Retinal pigment epithelial cell (primary cell): ENCODE results near the gene NUP85.

Source experiments
- DNase-seq: peaks from one replicate; pipeline ENCODE4 v3.0.0-alpha.2; 2010; ENCODE audit warnings: low read depth
- H3K4me3 ChIP-seq: 2 replicates; pipeline ENCODE4 v1.5.1; 2011; ENCODE audit warnings: mild to moderate bottlenecking, low read length, control low read depth, moderate library complexity
- TF ChIP-seq, protein P1 (sequence below): conservative IDR thresholded peaks from 2 replicates; pipeline ENCODE4 v1.5.1; 2011; ENCODE audit warnings: low read depth, low read length, control low read depth, inconsistent platforms

Gene NUP85

DNA sequence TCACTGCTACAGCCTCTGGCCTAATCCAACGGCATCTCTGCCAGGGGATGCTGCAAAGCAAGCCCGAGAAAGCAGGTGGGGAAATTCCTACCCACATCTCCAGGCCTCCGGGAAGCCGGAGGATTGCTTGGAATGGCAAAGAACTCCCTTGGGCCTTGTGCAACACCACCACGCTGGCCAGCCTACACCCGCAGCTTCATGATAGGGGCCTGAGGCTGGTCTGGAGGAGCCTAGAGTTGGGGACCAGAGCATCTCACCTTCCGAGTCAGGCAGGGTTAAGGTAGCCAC lies 35.6 kb downstream of the NUP85 start:
- TF ChIP-seq, protein P1, sequence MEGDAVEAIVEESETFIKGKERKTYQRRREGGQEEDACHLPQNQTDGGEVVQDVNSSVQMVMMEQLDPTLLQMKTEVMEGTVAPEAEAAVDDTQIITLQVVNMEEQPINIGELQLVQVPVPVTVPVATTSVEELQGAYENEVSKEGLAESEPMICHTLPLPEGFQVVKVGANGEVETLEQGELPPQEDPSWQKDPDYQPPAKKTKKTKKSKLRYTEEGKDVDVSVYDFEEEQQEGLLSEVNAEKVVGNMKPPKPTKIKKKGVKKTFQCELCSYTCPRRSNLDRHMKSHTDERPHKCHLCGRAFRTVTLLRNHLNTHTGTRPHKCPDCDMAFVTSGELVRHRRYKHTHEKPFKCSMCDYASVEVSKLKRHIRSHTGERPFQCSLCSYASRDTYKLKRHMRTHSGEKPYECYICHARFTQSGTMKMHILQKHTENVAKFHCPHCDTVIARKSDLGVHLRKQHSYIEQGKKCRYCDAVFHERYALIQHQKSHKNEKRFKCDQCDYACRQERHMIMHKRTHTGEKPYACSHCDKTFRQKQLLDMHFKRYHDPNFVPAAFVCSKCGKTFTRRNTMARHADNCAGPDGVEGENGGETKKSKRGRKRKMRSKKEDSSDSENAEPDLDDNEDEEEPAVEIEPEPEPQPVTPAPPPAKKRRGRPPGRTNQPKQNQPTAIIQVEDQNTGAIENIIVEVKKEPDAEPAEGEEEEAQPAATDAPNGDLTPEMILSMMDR, result no peak
- DNase-seq, result no peak
- no peak overlapping the region for H3K4me3 ChIP-seq

DNA sequence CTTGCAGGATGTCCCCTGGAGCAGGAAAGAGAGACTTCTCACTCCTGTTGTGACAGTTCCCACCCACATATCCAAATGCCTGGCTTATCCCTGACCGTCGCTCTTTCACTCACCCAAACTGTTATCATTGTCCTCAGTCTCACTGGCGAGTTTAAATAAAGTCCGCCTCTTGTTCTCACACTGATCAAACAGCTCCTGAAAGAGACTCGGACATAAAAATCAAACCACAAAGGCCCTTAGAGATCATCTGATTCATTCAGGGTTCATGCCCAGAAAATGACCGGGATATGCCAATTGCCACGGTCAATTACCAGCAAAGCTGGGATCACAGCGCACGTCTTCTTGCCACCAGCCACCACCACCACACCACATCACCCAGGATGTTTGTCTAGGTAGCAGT lies 36.0 kb downstream of the NUP85 start:
- DNase-seq, result no peak
- TF ChIP-seq, protein P1, result no peak
- H3K4me3 ChIP-seq, result no peak overlapping the region

GRCh38 chr17:75241996-75242460 lies 36.5 kb downstream of the NUP85 start:
- H3K4me3 ChIP-seq, result no peak overlapping the region
- DNase-seq, result no peak
- TF ChIP-seq, protein P1, result no peak

- no peak for DNase-seq
- no peak overlapping the region for H3K4me3 ChIP-seq
- TF ChIP-seq, protein P1, result no peak
Measured at GRCh38 chr17:75242461-75243042, 37.1 kb downstream of the NUP85 start.

GRCh38 chr17:75244133-75244866 lies 38.8 kb downstream of the NUP85 start:
- no peak for DNase-seq
- TF ChIP-seq, protein P1, result no peak
- H3K4me3 ChIP-seq, result no peak overlapping the region

DNA sequence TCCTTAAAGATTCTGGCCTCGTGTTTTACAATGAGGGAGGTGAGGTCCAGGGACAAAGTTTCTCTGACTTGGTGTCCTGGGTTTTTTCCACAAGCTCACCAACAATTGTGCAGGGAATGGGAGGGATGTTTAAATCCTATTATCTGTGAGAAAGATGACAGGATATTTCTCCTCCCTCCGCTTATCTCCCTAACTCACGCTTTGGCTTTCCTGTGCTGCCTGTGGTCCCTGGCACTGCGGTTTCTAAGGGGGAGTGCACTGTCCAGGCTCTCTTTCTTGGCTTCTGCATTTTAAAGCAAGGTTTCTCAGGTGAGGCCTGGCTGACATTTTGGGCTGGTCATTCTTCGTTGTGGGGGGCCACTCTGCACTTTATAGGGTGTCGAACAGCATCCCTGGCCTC lies 39.5 kb downstream of the NUP85 start:
- DNase-seq, result no peak
- TF ChIP-seq, protein P1, result no peak
- H3K4me3 ChIP-seq, result no peak overlapping the region

DNA sequence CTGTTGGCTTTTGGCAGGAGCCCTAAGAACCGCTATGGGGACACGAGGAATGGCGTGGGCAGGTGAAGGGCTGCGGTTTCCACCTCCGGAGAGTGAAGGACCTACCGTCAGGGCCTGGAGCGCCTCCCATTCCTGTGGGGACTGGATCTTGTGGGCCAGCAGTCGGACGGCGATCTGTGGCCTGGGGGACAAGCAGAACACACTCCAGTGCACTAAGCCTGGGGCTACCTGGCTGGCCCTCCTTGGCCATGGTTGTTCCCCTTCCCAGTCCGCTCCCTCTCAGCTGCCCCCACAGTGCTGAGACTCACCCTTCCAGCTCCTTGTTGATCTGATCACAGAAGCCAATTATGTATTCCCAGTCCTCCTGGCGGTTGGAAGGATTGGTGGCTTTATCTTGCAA lies 40.9 kb downstream of the NUP85 start:
- no peak overlapping the region for H3K4me3 ChIP-seq
- TF ChIP-seq, protein P1, result no peak
- DNase-seq, result no peak
